ENCODE results near the gene TBC1D5.

Gene TBC1D5

DNA sequence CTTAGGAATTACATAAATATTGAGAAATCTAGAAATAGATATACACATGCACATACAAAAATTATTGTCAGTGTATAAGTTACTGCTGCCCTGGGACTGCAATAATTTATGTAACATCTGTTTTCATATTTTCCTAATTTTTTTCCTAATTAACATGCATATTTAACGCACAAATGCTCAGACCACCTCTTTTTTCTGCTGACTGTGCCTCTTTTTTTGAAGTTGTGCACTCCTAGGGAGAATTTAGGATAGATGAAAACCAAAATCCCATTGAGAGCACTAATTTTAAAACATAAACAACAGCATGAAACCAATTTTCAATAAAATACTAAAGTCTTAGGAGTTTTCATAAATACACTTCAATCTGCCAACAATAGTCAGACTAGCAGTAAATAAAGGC, 154.0 kb downstream of the TBC1D5 start:
- H3K27ac Mint-ChIP-seq = no peak overlapping the region
- H3K27me3 Mint-ChIP-seq (ENCODE audit: low read depth) = no peaks in the 10 kb centered on the region
- peaks cover 16% of the 10 kb centered on the region for H3K9me3 Mint-ChIP-seq
- no peak overlapping the region for H3K4me3 Mint-ChIP-seq
- H3K4me1 Mint-ChIP-seq (ENCODE audit: low read depth) = peaks cover 6% of the 10 kb centered on the region
- peaks cover 13% of the 10 kb centered on the region for H3K36me3 Mint-ChIP-seq (ENCODE audit: low read depth)

DNA sequence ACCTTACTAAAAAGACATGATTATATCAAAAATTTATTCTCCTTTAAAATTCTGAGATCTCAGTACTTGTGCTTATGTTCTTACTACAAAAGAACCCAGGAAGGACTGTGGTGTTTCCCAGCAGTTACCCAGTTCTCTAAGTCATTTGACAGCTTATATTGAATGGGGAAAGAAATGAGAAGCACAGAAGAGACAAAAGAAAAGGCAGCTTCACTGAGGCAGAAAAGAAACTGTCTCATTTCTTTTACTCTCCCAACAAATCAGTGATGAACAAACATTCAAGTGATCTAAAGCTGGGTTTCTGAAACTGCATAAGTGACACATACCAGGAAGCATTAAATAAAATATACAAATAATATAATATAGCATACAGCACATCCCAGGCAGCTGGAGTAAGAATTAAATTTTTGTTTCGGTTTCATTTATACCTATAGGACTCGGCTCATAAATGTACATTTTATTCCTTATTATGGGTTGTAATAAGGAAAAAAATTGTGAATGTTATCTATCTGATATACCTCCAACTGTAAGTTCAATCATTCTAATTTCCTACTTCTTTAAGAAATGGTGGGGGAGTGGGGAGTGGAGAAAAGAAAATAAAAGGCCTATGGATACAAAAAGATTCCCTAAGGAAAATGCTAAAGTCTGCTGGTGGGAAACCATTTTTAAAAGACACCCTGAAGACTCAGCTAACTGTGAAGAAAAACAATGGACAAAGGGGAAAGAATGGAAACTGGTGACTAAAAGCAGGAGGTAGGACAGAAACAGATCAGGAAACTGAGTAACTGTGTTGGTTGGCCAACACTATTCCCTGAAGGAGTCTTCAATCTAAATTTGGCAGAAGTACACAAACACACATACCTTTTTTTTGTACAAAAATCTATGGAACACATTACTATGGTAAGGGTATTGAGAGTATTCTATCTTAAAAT, 156.8 kb downstream of the TBC1D5 start:
- H3K27ac Mint-ChIP-seq = no peak overlapping the region
- peaks cover 6% of the 10 kb centered on the region for H3K4me1 Mint-ChIP-seq (ENCODE audit: low read depth)
- peaks cover 14% of the 10 kb centered on the region for H3K9me3 Mint-ChIP-seq
- H3K36me3 Mint-ChIP-seq (ENCODE audit: low read depth) = peaks cover 11% of the 10 kb centered on the region
- H3K4me3 Mint-ChIP-seq = no peak overlapping the region
- no peaks in the 10 kb centered on the region for H3K27me3 Mint-ChIP-seq (ENCODE audit: low read depth)

DNA sequence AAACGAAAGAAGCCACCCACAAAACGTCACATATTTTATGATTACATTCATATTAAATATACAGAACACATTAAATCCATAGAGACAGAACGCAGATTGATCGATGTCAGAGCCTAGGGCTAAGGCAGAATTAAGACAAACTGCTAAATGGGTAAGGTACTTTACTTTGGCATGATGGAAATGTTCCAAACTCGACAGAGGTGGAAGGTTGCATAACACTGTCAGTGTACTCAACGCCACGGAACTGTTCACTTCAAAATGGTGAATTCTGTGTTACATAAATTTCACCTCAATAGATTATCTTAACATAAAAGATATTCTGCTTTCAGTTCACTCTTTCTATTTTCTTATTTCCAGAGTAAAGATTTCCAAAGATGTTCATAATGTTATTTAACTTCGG, 158.4 kb downstream of the TBC1D5 start:
- Mint-ChIP-seq H3K4me3 (no peak overlapping the region), H3K4me1 (ENCODE audit: low read depth) (peaks cover 13% of the 10 kb centered on the region), H3K27me3 (ENCODE audit: low read depth) (no peaks in the 10 kb centered on the region), H3K27ac (no peak overlapping the region), H3K9me3 (no peaks in the 10 kb centered on the region), H3K36me3 (ENCODE audit: low read depth) (no peaks in the 10 kb centered on the region)

DNA sequence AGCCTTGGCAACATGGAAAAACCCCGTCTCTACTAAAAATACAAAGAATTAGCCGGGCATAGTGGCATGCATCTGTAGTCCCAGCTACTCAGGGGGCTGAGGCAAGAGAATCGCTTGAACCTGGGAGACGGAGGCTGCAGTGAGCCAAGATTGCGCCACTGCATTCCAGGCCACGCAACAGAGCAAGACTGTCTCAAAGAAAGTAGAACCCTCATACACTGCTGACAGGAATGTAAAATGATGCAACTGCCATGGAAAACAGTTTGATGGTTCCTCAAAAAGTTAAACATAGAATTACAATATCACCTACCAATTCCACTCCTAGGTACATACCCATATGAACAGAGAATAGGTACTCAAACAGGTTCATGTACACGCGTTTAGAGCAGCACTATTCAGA, 158.9 kb downstream of the TBC1D5 start:
- no peaks in the 10 kb centered on the region for H3K36me3 Mint-ChIP-seq (ENCODE audit: low read depth)
- no peak overlapping the region for H3K4me3 Mint-ChIP-seq
- no peak overlapping the region for H3K27ac Mint-ChIP-seq
- H3K9me3 Mint-ChIP-seq = no peaks in the 10 kb centered on the region
- H3K4me1 Mint-ChIP-seq (ENCODE audit: low read depth) = peaks cover 13% of the 10 kb centered on the region
- H3K27me3 Mint-ChIP-seq (ENCODE audit: low read depth) = no peaks in the 10 kb centered on the region

DNA sequence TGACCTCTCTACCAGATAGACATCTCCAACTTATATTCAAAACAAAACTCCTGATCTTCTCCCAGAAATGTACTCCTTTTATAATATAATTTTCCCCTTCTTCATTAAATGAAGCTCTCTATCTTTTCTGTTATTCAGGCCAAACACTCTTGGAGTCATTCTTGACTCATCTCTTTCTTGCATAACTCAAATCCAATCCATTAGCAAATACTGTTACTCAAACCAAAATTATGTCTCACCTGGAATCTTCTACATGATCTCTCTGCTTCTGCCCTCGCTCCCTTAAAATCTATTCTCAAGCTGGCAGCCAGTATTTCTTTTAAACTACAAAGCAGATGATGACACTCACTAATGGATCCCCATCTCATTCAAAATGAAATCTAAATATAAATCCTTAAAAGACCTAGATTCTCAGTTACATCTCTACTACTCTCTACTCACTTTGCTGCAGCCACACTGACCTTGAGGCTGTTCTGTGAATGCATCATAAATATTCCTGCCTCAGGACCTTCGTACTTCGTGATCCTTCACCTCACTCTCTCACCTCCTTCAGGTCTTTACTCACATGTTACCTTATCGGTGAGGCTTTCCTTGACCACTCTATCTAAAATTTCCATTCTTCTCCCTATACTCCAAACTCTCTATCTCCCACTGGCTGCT, 160.9 kb downstream of the TBC1D5 start:
- H3K36me3 Mint-ChIP-seq (ENCODE audit: low read depth) = no peaks in the 10 kb centered on the region
- no peak overlapping the region for H3K27ac Mint-ChIP-seq
- no peaks in the 10 kb centered on the region for H3K9me3 Mint-ChIP-seq
- H3K4me3 Mint-ChIP-seq = no peak overlapping the region
- H3K27me3 Mint-ChIP-seq (ENCODE audit: low read depth) = no peaks in the 10 kb centered on the region
- peaks cover 13% of the 10 kb centered on the region for H3K4me1 Mint-ChIP-seq (ENCODE audit: low read depth)

DNA sequence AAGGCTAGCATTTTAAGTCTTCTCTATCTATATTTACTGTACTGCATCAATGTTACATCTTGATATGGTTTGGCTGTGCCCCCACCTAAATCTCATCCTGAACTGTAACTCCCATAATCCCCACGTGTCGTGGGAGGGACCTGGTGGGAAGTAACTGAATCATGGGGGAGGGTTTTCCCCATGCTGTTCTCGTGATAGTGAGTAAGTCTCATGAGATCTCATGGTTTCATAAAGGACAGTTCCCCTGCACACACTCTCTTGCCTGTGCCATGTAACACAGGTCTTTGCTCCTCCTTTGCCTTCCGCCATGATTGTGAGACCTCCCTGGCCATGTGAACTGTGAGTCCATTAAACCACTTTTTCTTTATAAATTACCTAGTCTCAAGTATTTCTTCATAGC, 161.5 kb downstream of the TBC1D5 start:
- Mint-ChIP-seq H3K36me3 (ENCODE audit: low read depth) (no peaks in the 10 kb centered on the region), H3K27me3 (ENCODE audit: low read depth) (no peaks in the 10 kb centered on the region), H3K4me3 (no peak overlapping the region), H3K4me1 (ENCODE audit: low read depth) (peaks cover 12% of the 10 kb centered on the region), H3K27ac (no peak overlapping the region), H3K9me3 (no peaks in the 10 kb centered on the region)

DNA sequence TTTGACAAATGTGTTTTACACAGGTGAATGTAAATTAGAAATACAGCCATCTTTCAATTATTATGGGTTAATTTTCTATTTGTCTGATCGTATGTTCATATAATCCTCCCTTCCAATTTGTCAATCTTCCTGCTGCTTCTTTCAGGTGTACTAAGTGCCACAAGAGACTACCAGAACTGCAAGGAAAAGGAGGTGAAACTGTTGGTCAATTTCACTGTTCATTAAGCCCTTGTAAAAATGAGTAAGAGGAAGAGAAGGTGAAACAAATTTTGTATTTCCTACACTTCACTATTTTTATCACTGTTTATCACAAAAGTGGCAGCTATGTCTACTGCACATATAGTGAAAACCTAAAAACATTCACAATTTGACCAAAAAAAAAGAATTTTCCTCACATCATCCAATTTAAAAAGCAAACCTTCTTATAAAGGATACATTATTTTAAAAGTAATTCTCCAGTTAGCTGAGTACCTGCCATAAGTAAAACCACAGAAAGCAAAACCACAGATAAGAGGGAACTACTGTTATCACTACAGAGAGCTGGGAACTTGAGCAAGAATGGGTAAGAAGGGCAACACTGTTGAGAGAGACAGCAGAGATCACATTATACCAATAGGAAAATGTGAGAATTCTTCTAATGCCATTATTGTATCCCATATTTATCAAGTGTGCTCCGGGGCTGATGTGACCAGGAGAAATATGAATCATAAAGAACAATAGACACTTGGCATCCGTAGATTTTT, 163.0 kb downstream of the TBC1D5 start:
- Mint-ChIP-seq H3K4me3 (no peak overlapping the region), H3K36me3 (ENCODE audit: low read depth) (no peaks in the 10 kb centered on the region), H3K27ac (no peak overlapping the region), H3K9me3 (no peaks in the 10 kb centered on the region), H3K27me3 (ENCODE audit: low read depth) (no peaks in the 10 kb centered on the region), H3K4me1 (ENCODE audit: low read depth) (peaks cover 8% of the 10 kb centered on the region)

DNA sequence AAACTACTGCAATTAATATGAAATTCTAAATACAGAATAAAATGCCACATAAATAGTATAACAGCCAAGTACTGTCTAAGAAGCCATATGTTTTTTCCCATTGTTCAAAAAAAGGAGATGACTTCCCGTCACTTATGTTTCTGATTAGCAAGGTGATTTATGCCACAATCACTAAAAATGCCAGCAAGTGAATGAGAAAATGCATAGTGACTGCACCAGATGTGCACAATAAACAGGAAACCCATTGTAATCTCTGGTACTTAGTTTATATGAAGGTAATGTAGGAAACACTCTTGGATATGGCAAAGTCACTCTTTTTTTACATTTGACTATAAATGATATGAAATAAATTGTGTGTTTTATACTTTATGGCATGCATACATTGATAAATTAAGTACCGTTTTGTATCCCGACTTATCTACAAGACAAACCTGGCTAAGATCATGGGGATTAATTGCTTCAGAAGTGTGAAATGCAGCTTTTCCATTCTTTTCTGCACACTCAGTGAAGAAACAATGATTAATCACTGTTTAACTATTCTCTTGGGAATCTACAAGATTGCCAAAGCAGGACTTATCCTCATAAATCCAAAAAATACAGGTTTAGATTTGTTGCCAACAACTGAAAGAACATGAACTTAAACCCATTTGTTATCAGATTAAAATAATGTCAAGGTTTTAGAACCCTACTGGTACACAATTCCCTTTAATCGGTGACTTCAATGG, 164.5 kb downstream of the TBC1D5 start:
- Mint-ChIP-seq H3K4me1 (ENCODE audit: low read depth) (peaks cover 13% of the 10 kb centered on the region), H3K27ac (no peak overlapping the region), H3K27me3 (ENCODE audit: low read depth) (no peaks in the 10 kb centered on the region), H3K36me3 (ENCODE audit: low read depth) (no peaks in the 10 kb centered on the region), H3K9me3 (no peaks in the 10 kb centered on the region), H3K4me3 (no peak overlapping the region)

DNA sequence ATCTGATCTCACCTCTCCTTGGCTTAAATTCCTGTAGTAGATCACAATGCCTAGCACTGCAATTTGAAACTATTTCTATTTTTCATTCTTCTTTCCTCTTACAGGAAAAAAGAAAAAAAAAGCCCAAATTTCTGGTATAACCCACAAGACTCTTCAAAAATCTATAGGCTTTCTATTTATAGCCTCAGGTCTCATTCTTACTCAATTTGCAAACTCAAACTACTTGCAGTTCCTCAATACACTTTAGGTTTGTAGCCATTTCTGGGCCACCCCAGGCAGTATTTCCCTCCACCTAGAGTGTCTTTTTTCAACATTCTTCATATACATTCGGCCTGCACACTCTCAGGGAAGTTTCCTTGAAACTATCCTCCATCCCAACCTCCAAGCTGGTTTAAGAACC, 169.0 kb downstream of the TBC1D5 start:
- Mint-ChIP-seq H3K27ac (no peak overlapping the region), H3K4me1 (ENCODE audit: low read depth) (peaks cover 6% of the 10 kb centered on the region), H3K4me3 (no peak overlapping the region), H3K36me3 (ENCODE audit: low read depth) (no peaks in the 10 kb centered on the region), H3K9me3 (no peaks in the 10 kb centered on the region), H3K27me3 (ENCODE audit: low read depth) (no peaks in the 10 kb centered on the region)

DNA sequence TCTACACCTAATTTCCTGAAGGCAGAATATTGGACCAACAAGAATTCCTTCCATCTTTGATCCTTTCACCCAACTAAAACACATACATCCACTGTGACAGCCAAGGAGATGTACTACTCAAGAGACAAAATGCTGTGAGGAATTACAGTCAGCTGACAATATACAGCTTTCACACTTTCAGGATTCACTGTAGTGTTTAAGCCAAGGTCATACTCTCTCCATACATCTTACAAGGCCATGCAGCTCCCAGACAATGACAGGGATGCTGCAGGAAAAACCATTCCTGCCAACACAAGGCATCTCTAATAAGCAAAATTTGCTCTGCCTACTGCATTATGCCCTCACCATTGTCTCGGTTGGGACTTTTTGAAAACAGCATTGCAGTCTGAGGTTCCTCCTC, 170.7 kb downstream of the TBC1D5 start:
- Mint-ChIP-seq H3K36me3 (ENCODE audit: low read depth) (no peaks in the 10 kb centered on the region), H3K27me3 (ENCODE audit: low read depth) (no peaks in the 10 kb centered on the region), H3K4me1 (ENCODE audit: low read depth) (peaks cover 6% of the 10 kb centered on the region), H3K9me3 (no peaks in the 10 kb centered on the region), H3K27ac (no peak overlapping the region), H3K4me3 (no peak overlapping the region)

DNA sequence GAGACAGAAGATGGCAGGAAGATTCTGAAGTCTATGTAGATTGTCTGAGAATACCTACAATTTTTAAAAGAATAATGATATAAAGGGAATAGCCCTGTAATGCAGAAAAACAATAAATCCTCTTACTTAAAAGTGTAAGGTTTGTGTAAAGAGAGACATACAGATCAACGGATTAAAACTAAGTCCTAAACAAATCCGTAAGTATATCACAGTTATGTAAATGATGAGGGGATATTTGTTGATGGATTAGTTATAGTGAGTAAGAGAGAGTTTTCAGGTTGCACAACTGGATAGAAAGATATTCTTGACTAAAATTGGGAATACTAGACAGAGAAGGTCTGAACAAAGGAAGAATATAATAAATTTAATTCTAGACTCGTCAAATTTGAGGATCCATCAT, 179.6 kb downstream of the TBC1D5 start:
- Mint-ChIP-seq H3K9me3 (no peaks in the 10 kb centered on the region), H3K27ac (no peak overlapping the region), H3K27me3 (ENCODE audit: low read depth) (no peaks in the 10 kb centered on the region), H3K36me3 (ENCODE audit: low read depth) (no peaks in the 10 kb centered on the region), H3K4me1 (ENCODE audit: low read depth) (no peaks in the 10 kb centered on the region), H3K4me3 (no peak overlapping the region)

DNA sequence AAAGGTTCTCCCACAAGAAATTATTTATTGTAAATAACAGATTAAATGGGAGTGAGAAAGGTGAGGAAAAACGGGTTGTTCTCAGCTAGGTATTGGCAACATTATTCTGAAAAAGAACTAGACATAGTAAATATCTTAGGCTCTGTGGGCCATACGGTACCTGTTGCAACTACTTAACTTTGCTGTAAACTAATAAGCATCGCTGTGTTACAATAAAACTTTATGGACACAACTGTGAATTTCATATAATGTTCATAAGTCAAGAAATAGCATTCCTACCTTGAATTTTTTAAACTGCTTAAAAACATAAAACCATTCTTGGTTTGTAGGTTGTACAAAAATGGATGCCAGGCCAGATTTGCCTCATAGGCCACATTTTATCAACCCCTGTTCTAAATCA, 183.9 kb downstream of the TBC1D5 start:
- Mint-ChIP-seq H3K4me3 (no peak overlapping the region), H3K27ac (no peak overlapping the region), H3K27me3 (ENCODE audit: low read depth) (no peaks in the 10 kb centered on the region), H3K4me1 (ENCODE audit: low read depth) (no peaks in the 10 kb centered on the region), H3K9me3 (no peaks in the 10 kb centered on the region), H3K36me3 (ENCODE audit: low read depth) (no peaks in the 10 kb centered on the region)

DNA sequence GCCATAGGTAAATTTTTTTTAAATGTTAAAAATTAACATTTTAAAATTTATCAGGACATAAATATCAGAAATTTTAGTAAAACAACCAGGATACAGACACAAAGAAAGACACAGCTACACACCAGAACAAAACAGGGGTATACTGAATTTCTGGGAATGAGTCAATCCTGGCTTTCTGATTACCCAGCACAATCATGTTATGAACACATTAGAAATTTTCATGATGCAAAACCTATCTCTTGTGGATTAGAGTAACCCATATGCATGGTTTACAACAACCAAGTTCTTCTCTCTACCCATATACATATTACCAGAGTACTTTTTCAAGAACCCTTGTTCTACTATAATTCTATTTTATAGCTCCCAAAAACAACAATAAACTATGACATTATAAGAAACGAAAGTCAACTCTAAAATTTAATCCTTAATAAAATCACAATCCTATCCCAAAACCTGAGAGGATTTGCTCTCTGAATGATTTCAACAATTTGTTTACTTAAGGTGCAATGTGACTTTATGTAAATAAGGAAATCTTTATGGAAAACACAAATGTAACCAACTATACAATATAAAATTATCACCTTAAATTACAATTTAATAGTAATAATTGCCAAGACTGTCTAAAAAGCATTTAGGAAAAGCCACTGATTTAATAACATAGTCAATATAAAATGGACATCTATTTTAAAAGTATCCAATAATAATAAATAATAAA, 184.5 kb downstream of the TBC1D5 start:
- Mint-ChIP-seq H3K27me3 (ENCODE audit: low read depth) (no peaks in the 10 kb centered on the region), H3K36me3 (ENCODE audit: low read depth) (no peaks in the 10 kb centered on the region), H3K9me3 (no peaks in the 10 kb centered on the region), H3K4me3 (no peak overlapping the region), H3K4me1 (ENCODE audit: low read depth) (no peaks in the 10 kb centered on the region), H3K27ac (no peak overlapping the region)

DNA sequence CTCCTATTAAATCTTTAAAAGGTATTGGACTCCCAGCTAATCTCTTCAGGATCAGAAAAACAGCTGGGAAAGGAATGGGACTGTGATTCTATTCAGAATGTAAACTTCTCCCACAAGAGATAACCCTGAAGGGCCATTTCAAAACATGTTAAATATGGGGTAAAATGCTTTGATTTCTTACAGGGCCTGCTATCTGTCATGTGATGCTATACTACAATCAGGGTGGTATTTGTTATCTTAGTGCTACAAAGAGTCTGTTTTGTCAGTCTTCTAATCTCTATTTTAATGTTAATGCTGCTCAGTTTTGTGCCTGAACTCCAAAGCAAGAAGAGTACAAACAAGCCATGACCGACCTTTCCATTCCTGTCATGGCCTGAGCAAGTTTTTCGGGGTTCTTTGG, 186.9 kb downstream of the TBC1D5 start:
- no peaks in the 10 kb centered on the region for H3K4me1 Mint-ChIP-seq (ENCODE audit: low read depth)
- no peak overlapping the region for H3K27ac Mint-ChIP-seq
- no peaks in the 10 kb centered on the region for H3K27me3 Mint-ChIP-seq (ENCODE audit: low read depth)

More for the DNA sequence above, 186.9 kb downstream of the TBC1D5 start:
- Mint-ChIP-seq H3K9me3 (no peaks in the 10 kb centered on the region), H3K4me3 (no peak overlapping the region), H3K36me3 (ENCODE audit: low read depth) (no peaks in the 10 kb centered on the region)

All from T-helper 1 cell treated with Interleukin-12 subunit alpha and Interleukin-12 subunit beta and Interleukin-4 antibody, amounts not matched to agents 30 μg/mL and 1 μg/mL, for 36 hours (primary cell).